GM12872 (cell line): Measurements from ENCODE around the gene RNF123.

Source experiments
- CTCF ChIP-seq: IDR thresholded peaks from 3 replicates; pipeline ENCODE4 v1.5.1; 2011; ENCODE audit warnings: low read depth, mild to moderate bottlenecking, low read length, moderate library complexity; ENCODE audit not compliant: insufficient read depth

RNF123 gene

DNA sequence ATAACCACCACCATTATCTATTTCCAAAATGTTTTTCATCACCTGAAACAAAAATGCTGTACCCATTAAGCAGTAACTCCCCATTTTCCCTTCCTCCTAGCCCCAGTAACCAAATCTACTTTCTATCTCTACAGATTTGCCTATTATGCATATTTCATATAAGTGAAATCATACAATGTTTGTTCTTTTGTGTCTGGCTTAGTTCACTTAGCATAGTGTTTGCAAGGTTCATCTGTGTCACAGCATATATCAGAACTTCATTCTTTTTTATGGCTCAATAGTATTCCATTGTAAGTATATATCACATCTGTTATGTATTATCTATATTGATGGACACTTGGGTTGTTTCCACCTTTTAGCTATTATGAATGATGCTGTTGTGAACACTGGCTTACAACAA lies 51.1 kb downstream of the RNF123 start:
- TF ChIP-seq CTCF: no peak

GRCh38 chr3:49745986-49746385 lies 56.6 kb downstream of the RNF123 start:
- no peak for TF ChIP-seq CTCF

- no peak for TF ChIP-seq CTCF
Observed at GRCh38 chr3:49747792-49748480, 58.6 kb downstream of the RNF123 start.

DNA sequence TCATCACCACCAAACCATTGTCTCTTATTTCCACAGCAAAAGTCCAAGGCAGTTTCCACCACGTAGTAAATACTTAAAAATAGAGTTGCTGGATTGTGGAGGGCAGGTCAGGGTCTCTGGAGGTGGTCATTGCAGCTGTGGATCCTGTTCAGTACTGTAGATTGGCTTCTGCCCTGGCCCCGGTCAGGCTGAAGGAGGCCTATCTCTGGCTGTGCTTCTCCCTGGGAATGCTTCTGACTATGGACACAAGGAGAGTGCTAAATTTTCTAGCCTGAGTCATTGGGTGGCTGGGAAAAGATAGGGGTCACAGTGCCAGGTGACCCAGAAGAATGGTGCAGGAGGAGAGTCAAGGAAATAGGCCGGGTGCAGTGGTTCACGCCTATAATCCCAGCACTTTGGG lies 60.7 kb downstream of the RNF123 start:
- TF ChIP-seq CTCF: no peak

DNA sequence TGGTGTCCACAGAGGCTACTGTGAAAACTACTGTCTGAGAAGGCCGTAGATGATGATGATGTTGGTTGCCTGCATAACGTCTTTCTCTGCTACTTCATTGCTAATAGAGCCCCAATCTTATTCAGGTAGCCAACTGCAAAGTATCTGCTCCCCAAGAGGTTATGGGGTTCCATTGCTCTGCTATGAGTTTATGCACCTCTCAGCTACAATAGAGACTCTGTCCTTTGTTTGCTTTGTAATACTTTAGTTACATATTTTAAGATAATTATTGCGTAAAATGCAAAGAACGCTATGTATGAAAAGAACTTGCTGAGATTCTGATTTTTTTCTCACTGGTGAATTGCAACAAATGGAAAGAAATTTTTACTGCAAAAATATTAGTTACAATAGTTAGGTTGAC lies 62.1 kb downstream of the RNF123 start:
- TF ChIP-seq CTCF: no peak

GRCh38 chr3:49754536-49754935 lies 65.2 kb downstream of the RNF123 start:
- TF ChIP-seq CTCF: no peak

- TF ChIP-seq CTCF: no peak
Observed at GRCh38 chr3:49756036-49756435, 66.7 kb downstream of the RNF123 start.
